Endodermal cell (in vitro differentiated cells): ENCODE data around the gene SRRM4. TPM values are rescaled to one million over a fixed set of nuclear protein-coding genes. Genes with fewer than 3 reads are reported as not detected.
A peak's percentile ranks its signal among the peaks of the same experiment; 100 is the strongest.
"Not testable (repeated sequence)": the region's sequence is repeated elsewhere in the genome, so short reads cannot be mapped to it uniquely, and the experiment has no call there.

Source experiments
- DNase-seq: peaks from one replicate; pipeline ENCODE4 v3.0.0-alpha.2; 2017
- H3K27ac ChIP-seq: 2 replicates; pipeline ENCODE4 v1.5.1; 2013; ENCODE audit warnings: mild to moderate bottlenecking, low read depth, low read length, moderate library complexity
- H3K27me3 ChIP-seq: 2 replicates; pipeline ENCODE4 v1.6.1; 2013; ENCODE audit warnings: mild to moderate bottlenecking, low read length, moderate library complexity; ENCODE audit not compliant: insufficient read depth, control insufficient read depth, poor library complexity, severe bottlenecking
- H3K36me3 ChIP-seq: 2 replicates; pipeline ENCODE4 v1.7.0; 2013; ENCODE audit warnings: mild to moderate bottlenecking, low read length, moderate library complexity; ENCODE audit not compliant: control insufficient read depth, insufficient read depth
- H3K4me1 ChIP-seq: one replicate; pipeline ENCODE4 v1.7.0; 2013; ENCODE audit warnings: low read length; ENCODE audit not compliant: control insufficient read depth, insufficient read depth
- H3K4me3 ChIP-seq: 2 replicates; pipeline ENCODE4 v1.5.1; 2013; ENCODE audit warnings: mild to moderate bottlenecking, low read length, moderate library complexity
- H3K9ac ChIP-seq: 2 replicates; pipeline ENCODE4 v1.6.1; 2013; ENCODE audit warnings: mild to moderate bottlenecking, low read length, moderate library complexity; ENCODE audit not compliant: poor library complexity, severe bottlenecking; ENCODE audit errors: extremely low read depth
- H3K9me3 ChIP-seq: 2 replicates; pipeline ENCODE4 v1.6.1; 2013; ENCODE audit warnings: mild to moderate bottlenecking, low read length, moderate library complexity; ENCODE audit not compliant: control insufficient read depth
- H3K27ac Mint-ChIP-seq: 2 replicates; pipeline ENCODE4 v1.8.0; 2020; ENCODE audit warnings: mixed read lengths
- H3K27me3 Mint-ChIP-seq: 2 replicates; pipeline ENCODE4 v1.8.0; 2021; ENCODE audit warnings: mild to moderate bottlenecking, mixed read lengths; ENCODE audit not compliant: insufficient read depth
- H3K36me3 Mint-ChIP-seq: 2 replicates; pipeline ENCODE4 v1.8.0; 2020; ENCODE audit warnings: low read depth, mixed read lengths
- H3K4me1 Mint-ChIP-seq: 2 replicates; pipeline ENCODE4 v1.8.0; 2020; ENCODE audit warnings: mixed read lengths
- H3K4me3 Mint-ChIP-seq: 2 replicates; pipeline ENCODE4 v1.8.0; 2020; ENCODE audit warnings: mild to moderate bottlenecking, moderate library complexity, mixed read lengths
- H3K9me3 Mint-ChIP-seq: 2 replicates; pipeline ENCODE4 v1.8.0; 2020; ENCODE audit warnings: mild to moderate bottlenecking, mixed read lengths
- WGBS, 2 experiments: methylation state at CpG; one replicate each; pipeline versions ENCODE4 v1.1.5 to v1.1.7; 2013; ENCODE audit warnings: missing lambda C conversion rate in 2 of 2, mixed read lengths in 1 of 2; ENCODE audit not compliant: insufficient coverage in 1 of 2, insufficient read length in 1 of 2; 5-methylcytosine and 5-hydroxymethylcytosine counted together
- total RNA-seq, 2 donors: library from RNA; stranded (reverse); fragmentation: NEBNext Ultra II Directional in 1 of 2; extraction: Animal tissue kit (Norgen Biotek cat#: 25700) in 1 of 2; gene quantifications; 2 replicates in 1 of 2; 3 replicates in 1 of 2; pipeline ENCODE4 v1.2.1, GENCODE V29; 2021
- TF ChIP-seq, protein P1 (sequence below): fragments of 200-600 bp; sonication (generic); conservative IDR thresholded peaks from 2 replicates; pipeline ENCODE4 v1.5.0; 2021; ENCODE audit warnings: antibody characterized with exemption, mild to moderate bottlenecking

The SRRM4 gene
- total RNA-seq, 2 donors from 2014 or later: 0.44 to 0.71 TPM

DNA sequence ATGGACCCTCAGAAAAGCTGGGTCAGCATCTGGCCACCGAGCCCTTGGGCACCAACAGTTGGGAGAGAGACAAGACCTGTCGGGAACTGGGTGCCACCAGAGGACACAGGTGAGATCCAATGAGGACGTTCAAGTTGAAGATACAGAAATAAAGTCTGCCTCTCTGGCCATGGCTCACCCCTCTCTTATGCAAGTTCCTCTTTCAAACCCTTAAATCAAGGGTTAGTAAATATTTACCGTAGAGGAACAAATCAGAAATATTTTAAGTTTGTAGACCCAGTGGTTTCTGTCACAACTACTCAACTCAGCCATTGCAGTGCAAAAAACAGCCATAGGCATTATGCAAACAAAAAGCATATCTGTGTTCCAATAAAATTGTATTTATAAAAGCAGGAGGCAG, 120.9 kb downstream of the SRRM4 start:
- TF ChIP-seq, protein P1, sequence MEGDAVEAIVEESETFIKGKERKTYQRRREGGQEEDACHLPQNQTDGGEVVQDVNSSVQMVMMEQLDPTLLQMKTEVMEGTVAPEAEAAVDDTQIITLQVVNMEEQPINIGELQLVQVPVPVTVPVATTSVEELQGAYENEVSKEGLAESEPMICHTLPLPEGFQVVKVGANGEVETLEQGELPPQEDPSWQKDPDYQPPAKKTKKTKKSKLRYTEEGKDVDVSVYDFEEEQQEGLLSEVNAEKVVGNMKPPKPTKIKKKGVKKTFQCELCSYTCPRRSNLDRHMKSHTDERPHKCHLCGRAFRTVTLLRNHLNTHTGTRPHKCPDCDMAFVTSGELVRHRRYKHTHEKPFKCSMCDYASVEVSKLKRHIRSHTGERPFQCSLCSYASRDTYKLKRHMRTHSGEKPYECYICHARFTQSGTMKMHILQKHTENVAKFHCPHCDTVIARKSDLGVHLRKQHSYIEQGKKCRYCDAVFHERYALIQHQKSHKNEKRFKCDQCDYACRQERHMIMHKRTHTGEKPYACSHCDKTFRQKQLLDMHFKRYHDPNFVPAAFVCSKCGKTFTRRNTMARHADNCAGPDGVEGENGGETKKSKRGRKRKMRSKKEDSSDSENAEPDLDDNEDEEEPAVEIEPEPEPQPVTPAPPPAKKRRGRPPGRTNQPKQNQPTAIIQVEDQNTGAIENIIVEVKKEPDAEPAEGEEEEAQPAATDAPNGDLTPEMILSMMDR: no peak
- WGBS, 2 experiments: 94 to 96% methylated on average over 3 to 4 of the region's 4 CpGs
- Mint-ChIP-seq H3K4me3 (no peak overlapping the region), H3K27me3 (peaks cover 11% of the 10 kb centered on the region), H3K4me1 (peaks cover 2% of the 10 kb centered on the region), H3K27ac (no peak overlapping the region), H3K9me3 (peaks cover 17% of the 10 kb centered on the region), H3K36me3 (no peaks in the 10 kb centered on the region)
- peaks cover 5% of the 10 kb centered on the region for H3K4me1 ChIP-seq
- H3K4me3 ChIP-seq: no peak overlapping the region
- peaks cover 13% of the 10 kb centered on the region for H3K9me3 ChIP-seq
- DNase-seq: peak; percentile 22
- H3K27me3 ChIP-seq: no peaks in the 10 kb centered on the region
- no peak overlapping the region for H3K9ac ChIP-seq
- no peaks in the 10 kb centered on the region for H3K36me3 ChIP-seq
- H3K27ac ChIP-seq: no peak overlapping the region

DNA sequence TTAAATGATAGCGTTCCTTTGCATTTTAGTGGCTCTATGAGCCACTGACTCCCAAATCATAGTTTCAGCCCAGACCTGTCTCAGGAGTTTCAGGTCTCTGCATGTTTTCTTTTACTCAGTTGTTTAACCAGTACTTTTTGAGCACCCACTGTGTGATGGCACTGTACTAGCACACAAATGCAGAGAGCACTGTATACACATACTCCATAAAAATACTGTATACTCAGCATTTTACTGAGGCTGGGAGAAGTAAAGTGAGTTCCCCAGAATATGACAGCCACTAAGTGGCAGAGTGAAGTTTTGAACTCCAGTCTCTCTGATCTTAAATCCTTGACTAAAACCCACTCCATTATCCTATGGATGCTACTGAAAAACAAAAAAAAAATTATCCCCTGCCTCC, 121.4 kb downstream of the SRRM4 start:
- H3K27me3 ChIP-seq: no peaks in the 10 kb centered on the region
- no peak overlapping the region for H3K27ac ChIP-seq
- peaks cover 13% of the 10 kb centered on the region for H3K9me3 ChIP-seq
- TF ChIP-seq, protein P1: no peak
- no peaks in the 10 kb centered on the region for H3K36me3 Mint-ChIP-seq
- peaks cover 5% of the 10 kb centered on the region for H3K4me1 ChIP-seq
- H3K36me3 ChIP-seq: no peaks in the 10 kb centered on the region
- H3K4me1 Mint-ChIP-seq: peaks cover 2% of the 10 kb centered on the region
- no peak overlapping the region for H3K4me3 Mint-ChIP-seq
- peaks cover 17% of the 10 kb centered on the region for H3K9me3 Mint-ChIP-seq
- DNase-seq: peak; percentile 15
- WGBS, 2 experiments: 90 to 100% methylated on average over 1 of the region's 1 CpG
- H3K9ac ChIP-seq: no peak overlapping the region
- H3K4me3 ChIP-seq: no peak overlapping the region
- no peak overlapping the region for H3K27ac Mint-ChIP-seq
- H3K27me3 Mint-ChIP-seq: peaks cover 13% of the 10 kb centered on the region

DNA sequence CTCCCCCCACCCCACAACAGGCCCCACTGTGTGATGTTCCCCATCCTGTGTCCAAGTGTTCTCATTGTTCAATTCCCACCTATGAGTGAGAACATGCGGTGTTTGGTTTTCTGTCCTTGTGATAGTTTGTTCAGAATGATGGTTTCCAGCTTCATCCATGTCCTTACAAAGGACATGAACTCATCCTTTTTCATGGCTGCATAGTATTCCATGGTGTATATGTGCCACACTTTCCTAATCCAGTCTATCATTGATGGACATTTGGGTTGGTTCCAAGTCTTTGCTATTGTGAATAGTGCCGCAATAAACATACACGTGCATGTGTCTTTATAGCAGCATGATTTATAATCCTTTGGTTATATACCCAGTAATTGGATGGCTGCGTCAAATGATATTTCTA, 123.6 kb downstream of the SRRM4 start:
- not testable (repeated sequence) for H3K36me3 ChIP-seq, H3K4me3 ChIP-seq, H3K4me1 ChIP-seq, DNase-seq, H3K9ac ChIP-seq, H3K4me1 Mint-ChIP-seq, H3K9me3 ChIP-seq, H3K27ac ChIP-seq, H3K4me3 Mint-ChIP-seq, H3K27ac Mint-ChIP-seq, H3K36me3 Mint-ChIP-seq, H3K27me3 ChIP-seq
- Mint-ChIP-seq H3K9me3 (peaks cover 16% of the 10 kb centered on the region), H3K27me3 (peaks cover 30% of the 10 kb centered on the region)
- WGBS, 2 experiments: 80 to 93% methylated on average over 2 to 3 of the region's 4 CpGs

DNA sequence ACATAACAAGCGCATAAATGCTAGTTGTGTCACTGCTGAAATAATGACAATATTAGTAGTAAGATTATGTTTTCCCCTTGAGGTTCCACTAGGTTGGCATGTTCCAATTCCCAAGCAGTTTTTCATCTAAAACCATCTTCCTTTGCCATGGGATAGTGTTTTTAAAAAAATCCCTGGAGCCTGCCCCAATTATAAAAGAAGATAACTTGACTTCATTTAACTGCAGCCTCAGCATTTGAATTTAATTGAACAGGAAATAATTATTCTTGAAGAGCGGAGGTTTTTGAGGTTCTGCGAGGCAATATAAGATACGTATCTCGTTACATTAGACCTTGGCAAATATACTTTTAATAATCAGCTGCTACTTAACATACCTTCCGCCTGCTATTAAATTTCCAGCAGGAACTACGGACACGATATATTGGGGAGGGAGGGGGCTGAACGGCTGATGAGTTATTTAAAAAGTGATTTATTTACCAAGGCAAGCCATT, 132.2 kb downstream of the SRRM4 start:
- Mint-ChIP-seq H3K36me3 (peaks cover 3% of the 10 kb centered on the region), H3K4me3 (no peak overlapping the region), H3K27me3 (peaks cover 38% of the 10 kb centered on the region), H3K4me1 (peaks cover 4% of the 10 kb centered on the region), H3K27ac (no peak overlapping the region), H3K9me3 (peaks cover 29% of the 10 kb centered on the region)
- Histone ChIP-seq H3K27ac (no peak overlapping the region), H3K36me3 (no peaks in the 10 kb centered on the region), H3K4me1 (peaks cover 5% of the 10 kb centered on the region), H3K9ac (no peak overlapping the region), H3K27me3 (no peaks in the 10 kb centered on the region), H3K9me3 (no peaks in the 10 kb centered on the region), H3K4me3 (no peak overlapping the region)
- 93 to 97% methylated on average over 5 to 9 of the region's 9 CpGs for WGBS, 2 experiments
- DNase-seq: no peak
- TF ChIP-seq, protein P1: no peak
